HEK293 (cell line): ENCODE measurements around the gene GPR107.

Experiments
- GLIS1 ChIP-seq: fragments of 450-650 bp; formaldehyde crosslinking; IDR thresholded peaks from 2 replicates; pipeline ENCODE4 v1.5.1; 2016; ENCODE audit warnings: missing biosample characterization, missing genetic modification characterization
- HOXA7 ChIP-seq: sonication (generic); formaldehyde crosslinking; IDR thresholded peaks from 2 replicates; pipeline ENCODE4 v1.8.1; 2022; ENCODE audit warnings: missing genetic modification reagents, borderline replicate concordance
- KLF8 ChIP-seq: fragments of 450-650 bp; formaldehyde crosslinking; IDR thresholded peaks from 2 replicates; pipeline ENCODE4 v1.5.1; 2016; ENCODE audit warnings: missing biosample characterization, missing genetic modification characterization
- REPIN1 ChIP-seq: fragments of 450-650 bp; formaldehyde crosslinking; IDR thresholded peaks from 2 replicates; pipeline ENCODE4 v1.5.1; 2017; ENCODE audit warnings: missing biosample characterization, missing genetic modification characterization, low read depth
- WT1 ChIP-seq: fragments of 450-650 bp; formaldehyde crosslinking; IDR thresholded peaks from 2 replicates; pipeline ENCODE4 v1.5.1; 2016; ENCODE audit warnings: missing biosample characterization, missing genetic modification characterization
- ZNF292 ChIP-seq: fragments of 450-650 bp; formaldehyde crosslinking; IDR thresholded peaks from 2 replicates; pipeline ENCODE4 v1.5.1; 2016; ENCODE audit warnings: low read depth, missing biosample characterization, missing genetic modification characterization, borderline replicate concordance
- ZNF341 ChIP-seq: fragments of 450-650 bp; formaldehyde crosslinking; IDR thresholded peaks from 2 replicates; pipeline ENCODE4; 2016; ENCODE audit warnings: low read depth, missing biosample characterization, missing genetic modification characterization
- ZNF394 ChIP-seq: fragments of 450-650 bp; formaldehyde crosslinking; IDR thresholded peaks from 2 replicates; pipeline ENCODE4 v1.5.1; 2016; ENCODE audit warnings: missing biosample characterization, missing genetic modification characterization, mild to moderate bottlenecking, moderate library complexity, borderline replicate concordance
- ZNF426 ChIP-seq: fragments of 450-650 bp; formaldehyde crosslinking; IDR thresholded peaks from 2 replicates; pipeline ENCODE4 v1.5.1; 2017; ENCODE audit warnings: missing biosample characterization, missing genetic modification characterization, mild to moderate bottlenecking, inconsistent platforms, moderate library complexity
- ZNF473 ChIP-seq: fragments of 450-650 bp; formaldehyde crosslinking; IDR thresholded peaks from 2 replicates; pipeline ENCODE4 v1.5.1; 2017; ENCODE audit warnings: missing biosample characterization, missing genetic modification characterization
- ZNF549 ChIP-seq: fragments of 450-650 bp; IDR thresholded peaks from 2 replicates; pipeline ENCODE4 v1.5.1; 2018; ENCODE audit warnings: missing biosample characterization, missing genetic modification characterization, mild to moderate bottlenecking, inconsistent platforms, moderate library complexity
- ZNF623 ChIP-seq: fragments of 450-650 bp; formaldehyde crosslinking; IDR thresholded peaks from 2 replicates; pipeline ENCODE4 v1.5.1; 2016; ENCODE audit warnings: missing biosample characterization, missing genetic modification characterization
- ZNF670 ChIP-seq: fragments of 450-650 bp; formaldehyde crosslinking; IDR thresholded peaks from 2 replicates; pipeline ENCODE4 v1.5.1; 2016; ENCODE audit warnings: missing biosample characterization, missing genetic modification characterization, low read depth
- ZNF707 ChIP-seq: fragments of 450-650 bp; formaldehyde crosslinking; IDR thresholded peaks from 2 replicates; pipeline ENCODE4 v1.5.1; 2016; ENCODE audit warnings: missing biosample characterization, missing genetic modification characterization
- ZNF777 ChIP-seq: fragments of 450-650 bp; formaldehyde crosslinking; IDR thresholded peaks from 2 replicates; pipeline ENCODE4 v1.5.1; 2017; ENCODE audit warnings: missing biosample characterization, missing genetic modification characterization, borderline replicate concordance
- ZNF785 ChIP-seq: fragments of 450-650 bp; formaldehyde crosslinking; IDR thresholded peaks from 2 replicates; pipeline ENCODE4 v1.5.1; 2016; ENCODE audit warnings: missing biosample characterization, missing genetic modification characterization
- ZNF830 ChIP-seq: fragments of 450-650 bp; IDR thresholded peaks from 2 replicates; pipeline ENCODE4 v1.5.0; 2018; ENCODE audit warnings: missing biosample characterization, missing genetic modification characterization, low read depth, mild to moderate bottlenecking, moderate library complexity
- TF ChIP-seq, protein P1 (sequence below): fragments of 450-650 bp; formaldehyde crosslinking; IDR thresholded peaks from 2 replicates; pipeline ENCODE4 v1.5.1; 2017; ENCODE audit warnings: missing biosample characterization, missing genetic modification characterization
- TF ChIP-seq, protein P2 (sequence below): fragments of 450-650 bp; formaldehyde crosslinking; IDR thresholded peaks from 2 replicates; pipeline ENCODE4 v1.5.1; 2016; ENCODE audit warnings: missing biosample characterization, missing genetic modification characterization
- TF ChIP-seq, protein P3 (sequence below): fragments of 450-650 bp; formaldehyde crosslinking; IDR thresholded peaks from 2 replicates; pipeline ENCODE4 v1.5.1; 2016; ENCODE audit warnings: missing biosample characterization, missing genetic modification characterization
- TF ChIP-seq, protein P4 (sequence below): fragments of 450-650 bp; formaldehyde crosslinking; IDR thresholded peaks from 2 replicates; pipeline ENCODE4 v1.5.1; 2016; ENCODE audit warnings: missing biosample characterization, missing genetic modification characterization
- TF ChIP-seq, protein P5 (sequence below): fragments of 450-650 bp; formaldehyde crosslinking; IDR thresholded peaks from 2 replicates; pipeline ENCODE4 v1.5.1; 2016; ENCODE audit warnings: missing biosample characterization, missing genetic modification characterization, borderline replicate concordance

GPR107 gene

DNA sequence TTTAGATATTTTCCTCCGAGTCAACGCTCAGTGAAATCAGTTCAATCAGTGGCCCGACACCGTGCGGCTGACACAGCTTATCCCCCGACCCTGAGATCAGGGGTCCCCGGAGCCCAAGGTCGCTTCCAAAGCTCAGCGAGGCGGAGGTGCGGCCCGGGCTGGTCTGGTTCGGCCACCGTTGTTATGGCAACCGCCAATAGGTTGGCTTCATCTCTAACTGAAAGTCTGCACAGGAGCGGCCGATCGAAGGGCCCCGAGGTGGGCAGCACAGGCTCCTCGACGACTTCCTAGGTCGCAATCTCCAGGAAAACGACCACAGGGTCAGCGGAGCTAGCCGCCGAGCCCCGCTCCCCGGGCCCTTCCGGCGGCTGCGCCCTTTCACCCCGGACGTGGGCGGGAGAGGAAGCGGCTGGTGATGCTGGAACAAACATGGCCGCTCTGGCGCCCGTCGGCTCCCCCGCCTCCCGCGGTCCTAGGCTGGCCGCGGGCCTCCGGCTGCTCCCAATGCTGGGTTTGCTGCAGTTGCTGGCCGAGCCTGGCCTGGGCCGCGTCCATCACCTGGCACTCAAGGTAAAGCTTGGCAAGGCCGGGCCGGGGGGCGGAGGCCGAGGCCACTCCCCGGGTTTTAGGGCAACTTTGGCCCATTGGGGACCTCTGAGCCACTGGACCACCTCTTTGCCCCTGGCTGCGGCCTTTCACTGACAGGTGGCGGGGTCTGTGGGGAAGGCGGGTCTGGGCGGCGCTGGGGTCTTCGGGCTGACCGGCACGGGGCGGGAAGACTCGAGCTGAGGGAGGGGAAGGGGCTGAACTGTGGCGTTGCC lies at the start of gene GPR107 (continued):
- TF ChIP-seq, protein P1, sequence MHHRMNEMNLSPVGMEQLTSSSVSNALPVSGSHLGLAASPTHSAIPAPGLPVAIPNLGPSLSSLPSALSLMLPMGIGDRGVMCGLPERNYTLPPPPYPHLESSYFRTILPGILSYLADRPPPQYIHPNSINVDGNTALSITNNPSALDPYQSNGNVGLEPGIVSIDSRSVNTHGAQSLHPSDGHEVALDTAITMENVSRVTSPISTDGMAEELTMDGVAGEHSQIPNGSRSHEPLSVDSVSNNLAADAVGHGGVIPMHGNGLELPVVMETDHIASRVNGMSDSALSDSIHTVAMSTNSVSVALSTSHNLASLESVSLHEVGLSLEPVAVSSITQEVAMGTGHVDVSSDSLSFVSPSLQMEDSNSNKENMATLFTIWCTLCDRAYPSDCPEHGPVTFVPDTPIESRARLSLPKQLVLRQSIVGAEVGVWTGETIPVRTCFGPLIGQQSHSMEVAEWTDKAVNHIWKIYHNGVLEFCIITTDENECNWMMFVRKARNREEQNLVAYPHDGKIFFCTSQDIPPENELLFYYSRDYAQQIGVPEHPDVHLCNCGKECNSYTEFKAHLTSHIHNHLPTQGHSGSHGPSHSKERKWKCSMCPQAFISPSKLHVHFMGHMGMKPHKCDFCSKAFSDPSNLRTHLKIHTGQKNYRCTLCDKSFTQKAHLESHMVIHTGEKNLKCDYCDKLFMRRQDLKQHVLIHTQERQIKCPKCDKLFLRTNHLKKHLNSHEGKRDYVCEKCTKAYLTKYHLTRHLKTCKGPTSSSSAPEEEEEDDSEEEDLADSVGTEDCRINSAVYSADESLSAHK (tag by site-specific recombination), result no peak
- TF ChIP-seq REPIN1 (tag by site-specific recombination) (0 out of 2 replicates have a peak, but pooled peaks have one; percentile 16), ZNF473 (no peak), ZNF394 (tag by site-specific recombination) (no peak), ZNF623 (no peak), ZNF549 (tag by site-specific recombination) (no peak), KLF8 (tag by site-specific recombination) (peak; percentile 73; the same call in 1 of the 2 replicates), ZNF707 (tag by site-specific recombination) (no peak), WT1 (tag by site-specific recombination) (no peak), ZNF785 (tag by site-specific recombination) (no peak), ZNF830 (tag by site-specific recombination) (no peak), GLIS1 (tag by site-specific recombination) (peak; percentile 50; the same call in 1 of the 2 replicates), ZNF426 (tag by site-specific recombination) (no peak), ZNF777 (tag by site-specific recombination) (no peak), HOXA7 (CRISPR knock-in tag) (no peak), ZNF292 (no peak), ZNF341 (tag by site-specific recombination) (peak; percentile 32; the same call in 1 of the 2 replicates), ZNF670 (tag by site-specific recombination) (no peak)
- TF ChIP-seq, protein P2, sequence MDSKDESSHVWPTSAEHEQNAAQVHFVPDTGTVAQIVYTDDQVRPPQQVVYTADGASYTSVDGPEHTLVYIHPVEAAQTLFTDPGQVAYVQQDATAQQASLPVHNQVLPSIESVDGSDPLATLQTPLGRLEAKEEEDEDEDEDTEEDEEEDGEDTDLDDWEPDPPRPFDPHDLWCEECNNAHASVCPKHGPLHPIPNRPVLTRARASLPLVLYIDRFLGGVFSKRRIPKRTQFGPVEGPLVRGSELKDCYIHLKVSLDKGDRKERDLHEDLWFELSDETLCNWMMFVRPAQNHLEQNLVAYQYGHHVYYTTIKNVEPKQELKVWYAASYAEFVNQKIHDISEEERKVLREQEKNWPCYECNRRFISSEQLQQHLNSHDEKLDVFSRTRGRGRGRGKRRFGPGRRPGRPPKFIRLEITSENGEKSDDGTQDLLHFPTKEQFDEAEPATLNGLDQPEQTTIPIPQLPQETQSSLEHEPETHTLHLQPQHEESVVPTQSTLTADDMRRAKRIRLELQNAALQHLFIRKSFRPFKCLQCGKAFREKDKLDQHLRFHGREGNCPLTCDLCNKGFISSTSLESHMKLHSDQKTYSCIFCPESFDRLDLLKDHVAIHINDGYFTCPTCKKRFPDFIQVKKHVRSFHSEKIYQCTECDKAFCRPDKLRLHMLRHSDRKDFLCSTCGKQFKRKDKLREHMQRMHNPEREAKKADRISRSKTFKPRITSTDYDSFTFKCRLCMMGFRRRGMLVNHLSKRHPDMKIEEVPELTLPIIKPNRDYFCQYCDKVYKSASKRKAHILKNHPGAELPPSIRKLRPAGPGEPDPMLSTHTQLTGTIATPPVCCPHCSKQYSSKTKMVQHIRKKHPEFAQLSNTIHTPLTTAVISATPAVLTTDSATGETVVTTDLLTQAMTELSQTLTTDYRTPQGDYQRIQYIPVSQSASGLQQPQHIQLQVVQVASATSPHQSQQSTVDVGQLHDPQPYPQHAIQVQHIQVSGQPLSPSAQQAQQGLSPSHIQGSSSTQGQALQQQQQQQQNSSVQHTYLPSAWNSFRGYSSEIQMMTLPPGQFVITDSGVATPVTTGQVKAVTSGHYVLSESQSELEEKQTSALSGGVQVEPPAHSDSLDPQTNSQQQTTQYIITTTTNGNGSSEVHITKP, result peak; percentile 84
- TF ChIP-seq, protein P3, sequence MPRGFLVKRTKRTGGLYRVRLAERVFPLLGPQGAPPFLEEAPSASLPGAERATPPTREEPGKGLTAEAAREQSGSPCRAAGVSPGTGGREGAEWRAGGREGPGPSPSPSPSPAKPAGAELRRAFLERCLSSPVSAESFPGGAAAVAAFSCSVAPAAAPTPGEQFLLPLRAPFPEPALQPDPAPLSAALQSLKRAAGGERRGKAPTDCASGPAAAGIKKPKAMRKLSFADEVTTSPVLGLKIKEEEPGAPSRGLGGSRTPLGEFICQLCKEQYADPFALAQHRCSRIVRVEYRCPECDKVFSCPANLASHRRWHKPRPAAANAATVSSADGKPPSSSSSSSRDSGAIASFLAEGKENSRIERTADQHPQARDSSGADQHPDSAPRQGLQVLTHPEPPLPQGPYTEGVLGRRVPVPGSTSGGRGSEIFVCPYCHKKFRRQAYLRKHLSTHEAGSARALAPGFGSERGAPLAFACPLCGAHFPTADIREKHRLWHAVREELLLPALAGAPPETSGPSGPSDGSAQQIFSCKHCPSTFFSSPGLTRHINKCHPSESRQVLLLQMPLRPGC (tag by site-specific recombination), result no peak
- TF ChIP-seq, protein P4, sequence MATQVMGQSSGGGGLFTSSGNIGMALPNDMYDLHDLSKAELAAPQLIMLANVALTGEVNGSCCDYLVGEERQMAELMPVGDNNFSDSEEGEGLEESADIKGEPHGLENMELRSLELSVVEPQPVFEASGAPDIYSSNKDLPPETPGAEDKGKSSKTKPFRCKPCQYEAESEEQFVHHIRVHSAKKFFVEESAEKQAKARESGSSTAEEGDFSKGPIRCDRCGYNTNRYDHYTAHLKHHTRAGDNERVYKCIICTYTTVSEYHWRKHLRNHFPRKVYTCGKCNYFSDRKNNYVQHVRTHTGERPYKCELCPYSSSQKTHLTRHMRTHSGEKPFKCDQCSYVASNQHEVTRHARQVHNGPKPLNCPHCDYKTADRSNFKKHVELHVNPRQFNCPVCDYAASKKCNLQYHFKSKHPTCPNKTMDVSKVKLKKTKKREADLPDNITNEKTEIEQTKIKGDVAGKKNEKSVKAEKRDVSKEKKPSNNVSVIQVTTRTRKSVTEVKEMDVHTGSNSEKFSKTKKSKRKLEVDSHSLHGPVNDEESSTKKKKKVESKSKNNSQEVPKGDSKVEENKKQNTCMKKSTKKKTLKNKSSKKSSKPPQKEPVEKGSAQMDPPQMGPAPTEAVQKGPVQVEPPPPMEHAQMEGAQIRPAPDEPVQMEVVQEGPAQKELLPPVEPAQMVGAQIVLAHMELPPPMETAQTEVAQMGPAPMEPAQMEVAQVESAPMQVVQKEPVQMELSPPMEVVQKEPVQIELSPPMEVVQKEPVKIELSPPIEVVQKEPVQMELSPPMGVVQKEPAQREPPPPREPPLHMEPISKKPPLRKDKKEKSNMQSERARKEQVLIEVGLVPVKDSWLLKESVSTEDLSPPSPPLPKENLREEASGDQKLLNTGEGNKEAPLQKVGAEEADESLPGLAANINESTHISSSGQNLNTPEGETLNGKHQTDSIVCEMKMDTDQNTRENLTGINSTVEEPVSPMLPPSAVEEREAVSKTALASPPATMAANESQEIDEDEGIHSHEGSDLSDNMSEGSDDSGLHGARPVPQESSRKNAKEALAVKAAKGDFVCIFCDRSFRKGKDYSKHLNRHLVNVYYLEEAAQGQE (tag by site-specific recombination), result 0 out of 2 replicates have a peak, but pooled peaks have one; percentile 10
- TF ChIP-seq, protein P5, sequence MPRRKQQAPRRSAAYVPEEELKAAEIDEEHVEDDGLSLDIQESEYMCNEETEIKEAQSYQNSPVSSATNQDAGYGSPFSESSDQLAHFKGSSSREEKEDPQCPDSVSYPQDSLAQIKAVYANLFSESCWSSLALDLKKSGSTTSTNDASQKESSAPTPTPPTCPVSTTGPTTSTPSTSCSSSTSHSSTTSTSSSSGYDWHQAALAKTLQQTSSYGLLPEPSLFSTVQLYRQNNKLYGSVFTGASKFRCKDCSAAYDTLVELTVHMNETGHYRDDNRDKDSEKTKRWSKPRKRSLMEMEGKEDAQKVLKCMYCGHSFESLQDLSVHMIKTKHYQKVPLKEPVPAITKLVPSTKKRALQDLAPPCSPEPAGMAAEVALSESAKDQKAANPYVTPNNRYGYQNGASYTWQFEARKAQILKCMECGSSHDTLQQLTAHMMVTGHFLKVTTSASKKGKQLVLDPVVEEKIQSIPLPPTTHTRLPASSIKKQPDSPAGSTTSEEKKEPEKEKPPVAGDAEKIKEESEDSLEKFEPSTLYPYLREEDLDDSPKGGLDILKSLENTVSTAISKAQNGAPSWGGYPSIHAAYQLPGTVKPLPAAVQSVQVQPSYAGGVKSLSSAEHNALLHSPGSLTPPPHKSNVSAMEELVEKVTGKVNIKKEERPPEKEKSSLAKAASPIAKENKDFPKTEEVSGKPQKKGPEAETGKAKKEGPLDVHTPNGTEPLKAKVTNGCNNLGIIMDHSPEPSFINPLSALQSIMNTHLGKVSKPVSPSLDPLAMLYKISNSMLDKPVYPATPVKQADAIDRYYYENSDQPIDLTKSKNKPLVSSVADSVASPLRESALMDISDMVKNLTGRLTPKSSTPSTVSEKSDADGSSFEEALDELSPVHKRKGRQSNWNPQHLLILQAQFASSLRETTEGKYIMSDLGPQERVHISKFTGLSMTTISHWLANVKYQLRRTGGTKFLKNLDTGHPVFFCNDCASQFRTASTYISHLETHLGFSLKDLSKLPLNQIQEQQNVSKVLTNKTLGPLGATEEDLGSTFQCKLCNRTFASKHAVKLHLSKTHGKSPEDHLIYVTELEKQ (tag by site-specific recombination), result no peak
